HG03159 (cell line): ENCODE results near the gene ZNF814.
"Not testable (repeated sequence)": the region's sequence is repeated elsewhere in the genome, so short reads cannot be mapped to it uniquely, and the experiment has no call there.

Experiments
- ATAC-seq: cut with Tn5 transposase; IDR thresholded peaks from one replicate; pipeline ENCODE4 v1.9.1; 2021; ENCODE audit warnings: mild to moderate bottlenecking, moderate library complexity; ENCODE audit not compliant: unreplicated experiment

ZNF814 gene

DNA sequence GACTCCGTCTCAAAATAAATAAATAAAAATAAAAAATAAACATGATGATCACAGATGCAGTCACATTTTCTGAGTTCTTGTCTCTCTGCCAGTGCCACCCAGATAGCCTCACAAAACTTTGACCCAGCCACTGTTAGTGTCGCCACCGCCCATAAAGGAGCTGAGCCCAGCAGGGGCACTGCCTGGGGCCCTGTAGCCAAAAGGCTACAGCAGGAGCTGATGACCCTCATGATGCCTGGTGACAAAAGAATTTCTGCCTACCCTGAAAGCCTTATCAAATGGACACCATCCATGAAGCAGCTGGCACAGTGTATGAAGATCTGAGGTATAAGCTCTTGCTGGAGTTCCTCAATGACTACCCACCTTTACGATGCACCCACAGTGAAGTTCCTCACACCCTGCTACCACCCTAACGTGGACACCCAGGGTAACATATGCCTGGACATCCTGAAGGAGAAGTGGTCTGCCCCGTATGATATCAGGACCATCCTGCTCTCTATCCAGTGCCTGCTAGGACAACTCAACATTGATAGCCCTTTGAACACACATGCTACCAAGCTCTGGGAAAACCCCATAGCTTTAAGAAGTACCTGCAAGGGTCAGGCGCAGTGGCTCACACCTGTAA is 20.9 kb downstream of the ZNF814 start:
- no peak for ATAC-seq

DNA sequence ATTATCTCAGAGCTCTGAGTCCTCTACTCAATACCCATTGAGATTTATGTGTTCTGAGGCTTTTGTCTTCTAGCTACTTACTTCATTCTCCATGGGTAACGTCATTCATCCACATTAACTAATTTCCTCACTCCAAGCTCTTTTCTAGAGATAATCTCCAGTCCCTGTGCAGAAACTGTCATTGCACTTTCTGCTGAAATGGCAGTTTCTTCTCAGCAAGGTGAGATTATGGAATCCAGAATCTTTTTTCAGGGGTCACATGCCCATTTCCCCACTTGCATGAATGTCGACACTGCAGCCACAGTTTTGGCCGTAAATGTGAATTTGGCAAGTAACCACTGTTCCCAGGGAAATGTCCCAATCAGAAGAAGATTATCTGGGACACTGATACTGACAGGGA is 26.5 kb downstream of the ZNF814 start:
- not testable (repeated sequence) for ATAC-seq

DNA sequence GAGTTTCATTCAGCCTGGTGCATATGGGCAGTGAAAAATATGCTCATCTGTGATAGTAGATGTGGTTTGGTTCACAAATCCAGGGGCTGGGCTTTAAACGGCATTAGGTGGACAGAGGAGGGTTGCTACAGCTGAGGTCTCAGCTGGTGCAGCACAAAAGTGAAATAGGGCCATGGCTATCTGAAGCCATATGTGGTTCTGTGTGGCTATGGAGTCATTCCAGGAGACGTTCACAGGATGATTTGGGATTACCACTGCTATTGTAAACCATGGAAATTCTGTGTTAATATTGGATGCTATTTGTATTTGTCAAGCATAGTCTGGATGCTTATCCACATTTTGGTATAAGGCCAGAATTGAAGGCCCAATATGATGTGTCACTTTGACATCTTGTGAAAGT is 34.7 kb downstream of the ZNF814 start:
- ATAC-seq = not testable (repeated sequence)

DNA sequence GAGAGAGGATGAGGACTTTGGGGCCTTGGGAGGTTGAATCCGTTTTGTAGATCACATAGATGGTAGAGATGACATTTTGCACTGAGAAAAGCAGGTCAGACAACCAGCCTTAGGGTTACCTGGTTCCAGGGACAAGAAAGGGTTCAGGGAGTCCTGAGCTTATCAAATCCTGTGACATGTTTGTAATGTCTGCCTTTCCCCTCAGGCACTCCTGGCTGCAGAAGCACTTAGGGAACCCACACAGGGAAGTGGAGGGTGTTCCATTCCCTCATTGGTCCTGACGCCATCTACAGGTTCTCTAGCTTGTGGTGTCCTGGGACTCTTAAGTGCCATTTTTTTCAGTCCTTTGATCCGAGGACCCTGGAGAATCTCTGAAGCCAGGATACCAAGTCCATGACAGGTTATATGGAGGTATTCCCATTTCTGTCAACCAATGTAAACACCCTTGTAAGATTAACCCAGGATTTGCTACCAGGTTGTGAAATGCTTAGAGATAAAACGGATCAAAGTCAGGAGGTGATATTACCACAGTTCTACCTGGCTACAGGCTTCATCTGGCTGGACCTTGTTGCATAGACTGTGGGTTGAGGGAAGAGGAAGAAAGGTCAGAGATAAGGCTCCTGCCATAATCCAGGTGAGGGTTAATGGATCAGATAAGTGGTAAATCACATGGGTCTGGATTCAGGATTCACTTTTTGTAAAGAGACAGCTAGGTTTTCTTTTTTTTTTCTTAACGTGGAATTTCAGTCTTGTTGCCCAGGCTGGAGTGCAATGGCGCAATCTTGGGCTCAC is 36.8 kb downstream of the ZNF814 start:
- not testable (repeated sequence) for ATAC-seq

DNA sequence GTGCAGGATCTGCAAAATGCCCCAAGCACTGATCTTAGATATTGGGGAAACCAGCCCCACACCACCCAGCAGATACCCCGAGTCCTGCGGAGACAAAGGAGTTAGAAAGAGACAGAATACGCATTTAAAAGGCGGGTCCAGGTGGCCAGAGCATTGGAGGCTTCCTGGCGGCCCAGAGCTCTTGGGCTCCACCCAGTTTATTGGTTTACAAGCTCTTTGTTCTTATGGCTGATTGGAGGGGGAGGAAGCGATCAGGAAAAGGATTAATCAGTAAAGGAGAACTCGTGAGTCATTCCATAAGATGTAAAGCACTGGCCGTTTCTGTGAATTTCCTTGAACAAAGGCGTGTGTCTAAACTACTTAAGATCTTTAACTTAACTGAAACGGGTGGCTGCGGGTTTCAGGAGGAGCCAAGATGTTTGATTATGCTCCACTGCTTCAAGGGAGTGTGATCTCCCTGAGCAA is 38.3 kb downstream of the ZNF814 start:
- ATAC-seq = no peak

DNA sequence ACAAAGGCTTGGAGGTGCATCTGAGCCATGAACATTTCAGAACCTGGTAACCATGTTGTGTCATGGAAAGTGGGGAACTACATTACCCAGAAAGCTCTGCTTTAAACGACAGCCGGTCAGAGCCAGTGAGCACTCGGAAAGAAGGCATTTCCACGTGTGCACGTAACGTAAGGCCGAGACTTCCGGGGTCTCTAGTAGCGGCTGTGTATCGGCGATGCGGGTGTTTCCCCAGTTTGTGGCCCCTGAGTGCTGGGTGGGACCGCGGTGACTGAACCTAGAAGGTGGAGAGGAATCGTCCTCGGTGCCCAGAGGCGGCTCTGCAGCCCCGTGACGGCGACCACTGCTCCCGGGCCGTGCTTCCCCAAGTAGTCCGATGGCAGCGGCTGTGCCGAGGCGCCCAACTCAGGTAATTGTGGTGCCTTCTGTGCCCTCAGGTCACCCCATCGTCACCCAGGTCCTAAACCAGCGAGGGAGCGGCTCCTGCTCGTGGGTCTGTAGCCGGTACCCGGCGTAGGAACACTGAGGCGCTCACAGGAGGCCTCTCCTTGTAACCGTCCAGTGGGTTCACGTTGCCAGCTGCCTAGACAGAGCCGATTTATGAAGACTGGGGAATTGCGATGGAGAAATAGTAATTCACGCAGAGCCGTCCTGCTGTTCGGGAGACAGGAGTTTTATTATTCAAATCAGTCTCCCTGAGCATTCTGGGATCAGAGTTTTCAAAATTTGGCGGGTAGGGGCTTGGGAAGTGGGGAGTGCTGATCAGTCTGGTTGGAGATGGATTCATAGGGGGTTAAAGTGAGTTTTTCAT is 39.0 kb downstream of the ZNF814 start, which contains the start of gene ZNF587:
ZNF587 (plus strand) TSS at position 194 of the 808 bp plus-strand sequence; CDS start at position 374, 180 bp downstream.
- peak; percentile 95 for ATAC-seq

DNA sequence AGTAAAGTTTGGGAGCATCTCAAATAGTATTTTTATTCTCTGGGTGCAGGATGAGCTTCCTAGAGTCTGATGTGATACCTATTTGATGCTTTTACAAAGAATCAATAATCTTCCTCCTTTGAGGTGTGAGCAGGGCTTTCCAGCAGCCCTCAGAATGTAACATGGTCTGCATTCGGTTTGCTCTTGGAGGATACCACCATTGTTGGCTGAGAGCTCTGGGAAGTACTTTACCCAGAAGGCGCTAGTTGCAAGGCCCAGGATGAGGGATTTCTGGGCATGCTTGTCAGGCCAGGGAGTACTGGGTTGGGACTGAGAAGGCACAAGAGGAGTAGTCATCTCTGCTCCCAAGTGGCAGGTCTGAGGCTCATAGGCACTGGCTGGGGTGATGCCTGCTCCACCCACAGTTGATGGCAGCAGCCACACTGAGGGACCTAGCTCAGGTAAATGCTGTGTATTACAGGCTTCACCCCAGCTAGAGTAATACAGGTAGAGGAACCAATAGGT is 39.6 kb downstream of the ZNF814 start:
- not testable (repeated sequence) for ATAC-seq

DNA sequence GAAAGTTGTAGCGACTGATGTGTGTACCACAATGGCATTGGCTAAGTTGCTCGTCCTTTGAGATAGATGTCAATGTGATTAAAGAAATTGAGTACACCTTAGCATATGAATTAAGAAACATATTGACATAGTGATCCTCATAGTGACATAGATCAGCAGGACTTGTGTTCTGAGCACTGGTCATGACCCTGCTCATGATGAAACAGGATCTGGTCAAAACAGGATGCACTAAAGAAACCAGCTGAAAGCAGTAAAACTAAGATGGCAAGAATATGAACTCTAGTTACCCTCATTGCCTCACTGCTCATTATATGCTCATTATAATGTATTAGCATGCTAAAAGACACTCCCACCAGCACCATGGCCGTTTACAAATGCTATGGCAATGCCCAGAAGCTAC is 41.7 kb downstream of the ZNF814 start:
- ATAC-seq = not testable (repeated sequence)

DNA sequence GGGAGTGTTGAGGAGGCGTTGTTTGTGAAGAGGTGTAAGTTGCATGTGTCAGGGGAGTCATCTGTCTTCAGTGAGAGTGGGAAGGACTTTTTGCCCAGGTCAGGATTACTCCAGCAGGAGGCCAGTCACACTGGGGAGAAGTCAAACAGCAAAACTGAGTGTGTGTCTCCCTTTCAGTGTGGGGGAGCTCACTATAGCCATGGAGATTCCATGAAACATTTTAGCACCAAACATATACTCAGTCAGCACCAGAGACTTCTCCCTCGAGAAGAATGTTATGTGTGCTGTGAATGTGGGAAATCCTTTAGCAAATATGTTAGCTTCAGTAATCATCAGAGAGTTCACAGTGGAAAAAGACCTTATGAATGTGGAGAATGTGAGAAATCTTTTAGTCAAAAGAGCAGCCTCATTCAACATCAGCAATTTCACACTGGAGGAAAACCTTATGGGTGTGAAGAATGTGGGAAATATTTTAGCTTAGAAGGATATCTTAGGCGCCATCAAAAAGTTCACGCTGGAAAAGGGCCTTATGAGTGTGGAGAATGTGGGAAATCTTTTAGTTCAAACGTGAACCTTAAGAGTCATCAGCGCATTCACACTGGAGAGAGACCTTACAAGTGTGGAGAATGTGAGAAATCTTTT is 47.6 kb downstream of the ZNF814 start:
- no peak for ATAC-seq

DNA sequence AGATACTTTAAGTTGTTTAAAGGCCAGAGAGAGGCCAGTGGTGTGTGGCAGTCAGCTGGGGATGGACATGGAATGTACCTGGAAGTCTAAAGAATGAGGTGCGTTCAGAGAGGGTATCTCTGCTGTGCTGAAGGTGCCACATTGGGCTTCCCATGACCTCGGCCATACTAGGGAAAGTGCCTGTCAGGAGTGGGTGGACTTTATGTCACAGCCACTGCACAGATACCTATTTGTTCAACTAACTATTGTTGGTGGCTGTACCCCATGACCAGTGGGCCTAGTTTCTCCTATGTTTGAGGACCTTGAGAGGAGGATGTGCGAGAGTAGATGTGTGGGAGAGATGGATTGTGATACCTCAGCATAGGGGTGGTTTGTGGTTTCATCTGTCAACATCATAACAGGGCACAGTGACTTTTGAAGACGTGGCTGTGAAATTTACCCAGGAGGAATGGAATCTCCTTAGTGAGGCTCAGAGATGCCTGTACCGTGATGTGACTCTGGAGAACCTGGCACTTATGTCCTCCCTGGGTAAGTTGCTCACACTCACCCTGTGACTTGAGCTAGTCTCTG is 50.1 kb downstream of the ZNF814 start:
- ATAC-seq = not testable (repeated sequence)

DNA sequence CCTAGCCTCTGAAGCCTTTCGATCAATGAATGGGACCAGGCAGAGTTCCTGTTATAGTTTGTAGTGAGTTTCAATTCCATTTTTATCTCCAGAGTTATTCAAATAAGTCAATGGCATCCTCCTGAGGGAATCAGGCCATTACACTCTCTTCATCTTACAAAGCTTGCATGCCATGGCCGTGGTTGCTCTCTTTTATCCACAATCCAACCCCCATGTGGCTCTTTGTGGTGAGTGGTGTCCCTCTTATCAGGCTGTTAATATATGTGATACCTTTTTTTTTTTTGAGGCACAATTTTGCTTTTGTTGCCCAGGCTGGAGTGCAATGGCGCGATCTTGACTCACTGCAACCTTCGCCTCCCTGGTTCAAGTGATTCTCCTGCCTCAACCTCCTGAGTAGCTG is 51.8 kb downstream of the ZNF814 start:
- ATAC-seq = not testable (repeated sequence)

DNA sequence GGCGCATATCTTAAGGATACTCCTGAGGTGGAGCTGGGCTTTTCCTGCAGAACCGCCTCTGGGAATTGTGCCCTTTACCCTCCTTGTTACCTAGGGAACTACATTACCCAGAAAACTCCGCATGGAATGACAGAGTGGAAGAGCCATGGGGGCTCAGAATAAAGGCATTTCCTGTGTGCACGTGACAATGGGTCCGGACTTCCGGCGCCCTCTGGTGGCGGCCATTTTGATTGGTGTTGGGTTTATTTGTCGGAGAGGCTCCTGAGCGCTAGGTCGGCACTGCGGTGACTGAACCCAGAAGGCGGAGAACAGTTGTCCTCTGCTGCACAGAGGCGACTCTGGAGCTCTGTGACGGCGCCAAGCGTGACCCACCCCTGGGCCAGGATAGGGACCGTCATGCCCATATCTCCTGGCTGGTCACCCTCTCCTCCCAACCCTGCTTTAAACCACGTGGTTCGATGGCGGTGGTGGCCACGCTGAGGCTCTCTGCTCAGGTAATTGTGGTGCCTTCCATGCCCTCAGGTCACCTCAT is 58.7 kb downstream of the ZNF814 start, which contains the start of gene ZNF587B:
ZNF587B (plus strand) TSS at position 229 of the 532 bp plus-strand sequence; CDS start at position 459, 230 bp downstream.
- ATAC-seq = no peak

DNA sequence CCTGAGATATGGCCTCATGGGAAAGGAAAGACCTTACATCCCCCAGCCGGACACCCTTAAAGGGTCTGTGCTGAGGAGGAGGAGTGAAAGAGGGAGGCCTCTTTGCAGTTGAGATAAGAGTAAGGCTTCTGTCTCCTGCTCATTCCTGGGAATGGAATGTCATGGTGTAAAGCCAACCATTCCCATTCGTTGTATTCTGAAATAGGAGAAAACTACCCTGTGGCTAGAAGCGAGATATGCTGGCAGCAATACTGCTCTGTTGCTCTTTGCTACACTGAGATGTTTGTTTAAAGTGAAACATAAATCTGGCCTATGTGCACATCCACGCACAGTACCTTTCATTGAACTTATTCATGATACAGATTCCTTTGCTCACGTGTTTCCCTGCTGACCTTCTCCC is 59.5 kb downstream of the ZNF814 start:
- ATAC-seq = no peak

DNA sequence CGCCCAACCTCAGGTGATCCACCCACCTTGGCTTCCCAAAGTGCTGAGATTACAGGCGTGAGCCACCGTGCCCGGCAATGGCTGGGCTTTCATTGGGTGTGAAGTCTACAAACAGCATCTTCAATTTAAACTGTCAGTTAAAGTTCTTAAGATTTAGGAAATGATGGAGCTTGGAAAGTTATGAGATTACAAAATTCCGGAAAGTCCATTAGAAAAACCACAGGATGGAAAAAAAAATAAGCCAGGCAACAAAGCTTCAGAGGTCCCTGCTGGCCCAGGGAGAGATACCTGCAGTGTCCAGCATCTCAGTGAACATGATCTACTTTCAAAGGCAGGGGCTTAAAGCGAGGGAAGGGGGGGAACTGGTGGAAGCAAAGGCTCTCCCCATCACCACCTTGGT is 63.3 kb downstream of the ZNF814 start:
- no peak for ATAC-seq

DNA sequence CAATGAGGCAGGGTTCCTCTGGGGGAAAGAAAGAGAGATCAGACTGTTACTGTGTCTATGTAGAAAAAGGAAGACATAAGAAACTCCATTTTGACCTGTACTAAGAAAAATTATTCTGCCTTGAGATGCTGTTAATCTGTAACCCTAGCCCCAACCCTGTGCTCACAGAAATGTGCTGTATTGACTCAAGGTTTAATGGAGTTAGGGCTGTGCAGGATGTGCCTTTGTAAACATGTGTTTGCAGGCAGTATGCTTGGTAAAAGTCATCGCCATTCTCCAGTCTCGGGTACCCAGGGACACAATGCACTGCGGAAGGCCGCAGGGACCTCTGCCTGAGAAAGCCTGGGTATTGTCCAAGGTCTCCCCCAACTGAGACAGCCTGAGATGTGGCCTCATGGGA is 65.2 kb downstream of the ZNF814 start:
- not testable (repeated sequence) for ATAC-seq

DNA sequence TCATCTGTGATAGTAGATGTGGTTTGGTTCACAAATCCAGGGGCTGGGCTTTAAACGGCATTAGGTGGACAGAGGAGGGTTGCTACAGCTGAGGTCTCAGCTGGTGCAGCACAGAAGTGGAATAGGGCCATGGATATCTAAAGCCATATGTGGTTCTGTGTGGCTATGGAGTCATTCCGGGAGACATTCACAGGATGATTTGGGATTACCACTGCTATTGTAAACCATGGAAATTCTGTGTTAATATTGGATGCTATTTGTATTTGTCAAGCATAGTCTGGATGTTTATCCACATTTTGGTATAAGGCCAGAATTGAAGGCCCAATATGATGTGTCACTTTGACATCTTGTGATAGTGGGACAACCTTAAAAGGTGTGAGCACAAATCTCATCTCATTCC is 65.7 kb downstream of the ZNF814 start:
- not testable (repeated sequence) for ATAC-seq

DNA sequence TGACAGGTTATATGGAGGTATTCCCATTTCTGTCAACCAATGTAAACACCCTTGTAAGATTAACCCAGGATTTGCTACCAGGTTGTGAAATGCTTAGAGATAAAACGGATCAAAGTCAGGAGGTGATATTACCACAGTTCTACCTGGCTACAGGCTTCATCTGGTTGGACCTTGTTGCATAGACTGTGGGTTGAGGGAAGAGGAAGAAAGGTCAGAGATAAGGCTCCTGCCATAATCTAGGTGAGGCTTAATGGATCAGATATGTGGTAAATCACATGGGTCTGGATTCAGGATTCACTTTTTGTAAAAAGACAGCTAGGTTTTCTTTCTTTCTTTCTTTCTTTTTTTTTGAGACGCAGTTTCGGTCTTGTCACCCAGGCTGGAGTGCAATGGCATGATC is 67.3 kb downstream of the ZNF814 start:
- ATAC-seq = not testable (repeated sequence)

DNA sequence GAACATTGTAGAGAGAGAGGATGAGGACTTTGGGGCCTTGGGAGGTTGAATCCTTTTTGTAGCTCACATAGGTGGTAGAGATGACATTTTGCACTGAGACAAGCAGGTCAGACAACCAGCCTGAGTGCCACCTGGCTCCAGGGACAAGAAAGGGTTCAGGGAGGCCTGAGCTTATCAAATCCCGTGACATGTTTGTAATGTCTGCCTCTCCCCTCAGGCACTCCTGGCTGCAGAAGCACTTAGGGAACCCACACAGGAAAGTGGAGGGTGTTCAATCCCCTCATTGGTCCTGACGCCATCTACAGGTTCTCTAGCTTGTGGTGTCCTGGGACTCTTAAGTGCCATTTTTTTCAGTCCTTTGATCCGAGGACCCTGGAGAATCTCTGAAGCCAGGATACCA is 67.7 kb downstream of the ZNF814 start:
- not testable (repeated sequence) for ATAC-seq

DNA sequence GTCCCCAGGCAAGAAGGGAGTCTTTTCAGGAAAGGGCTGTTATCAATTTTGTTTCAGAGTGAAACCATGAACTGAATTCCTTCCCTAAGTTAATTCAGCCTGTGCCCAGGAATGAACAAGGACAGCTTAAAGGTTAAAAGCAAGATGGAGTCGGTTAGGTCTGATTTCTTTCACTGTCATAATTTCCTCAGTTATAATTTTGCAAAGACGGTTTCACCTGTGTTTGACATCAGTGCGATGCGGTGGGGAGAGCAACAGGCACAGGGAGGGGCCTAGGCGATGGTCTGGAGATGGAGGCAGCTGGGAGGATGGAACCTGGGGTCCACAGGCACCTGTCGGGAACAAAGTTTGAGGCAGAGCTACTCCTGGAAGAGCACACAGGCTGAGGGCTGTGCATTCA is 68.2 kb downstream of the ZNF814 start:
- ATAC-seq = no peak
